GM21576 (cell line): ENCODE measurements around the gene UNC5C.

Experiments
- ATAC-seq: cut with Tn5 transposase; IDR thresholded peaks from one replicate; pipeline ENCODE4 v1.9.1; 2021; ENCODE audit warnings: mild to moderate bottlenecking, moderate library complexity; ENCODE audit not compliant: unreplicated experiment

UNC5C gene

GRCh38 chr4:95231681-95232080, 317.1 kb downstream of the UNC5C start:
- no peak for ATAC-seq

- ATAC-seq, result no peak
Observed at GRCh38 chr4:95225849-95226248, 322.9 kb downstream of the UNC5C start.

- ATAC-seq, result no peak
Observed at GRCh38 chr4:95224402-95224801, 324.4 kb downstream of the UNC5C start.

DNA sequence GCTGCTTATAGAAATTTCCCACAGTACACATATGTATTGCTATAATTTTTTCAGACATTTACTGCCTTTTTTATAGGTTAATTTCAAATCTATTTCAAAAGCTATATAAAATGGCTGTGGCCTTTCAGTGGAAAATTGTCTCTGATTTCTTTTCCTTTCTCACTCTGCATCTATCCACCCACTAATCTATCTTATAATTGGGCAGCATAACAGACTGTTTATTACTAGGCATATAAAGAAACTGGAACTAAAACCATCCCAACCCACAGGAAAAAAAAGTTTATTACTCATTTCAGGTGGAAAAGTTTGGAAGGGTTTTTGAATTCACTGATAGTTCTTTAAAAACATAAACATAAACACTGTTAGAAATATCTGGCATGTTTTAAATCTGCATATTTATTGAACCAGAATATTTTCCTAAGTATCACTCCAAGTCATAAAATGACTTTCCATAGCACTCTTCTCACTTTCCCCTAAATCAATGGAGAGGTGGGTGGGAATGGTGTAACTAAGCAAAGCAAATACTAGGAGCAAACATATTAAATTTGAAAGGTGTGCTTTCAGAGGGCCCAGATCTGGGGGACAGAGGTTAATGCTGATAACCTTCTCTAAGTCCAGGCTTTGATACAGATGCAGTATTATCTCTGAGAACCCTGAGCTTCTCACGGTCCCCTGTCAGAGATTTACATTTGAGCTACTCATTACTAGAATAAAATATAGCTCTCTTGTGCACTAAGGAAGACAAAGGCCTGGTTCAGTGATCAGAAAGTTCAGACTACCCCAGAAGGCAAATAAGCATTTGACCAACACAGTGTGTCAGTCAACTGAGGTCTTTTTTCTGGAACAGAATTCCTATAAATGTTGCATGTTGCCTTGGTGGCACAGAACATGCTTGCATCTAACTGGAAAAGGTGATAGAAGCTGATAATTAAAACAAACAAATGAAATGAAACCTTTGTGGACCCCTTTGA, 328.3 kb downstream of the UNC5C start:
- ATAC-seq, result no peak

DNA sequence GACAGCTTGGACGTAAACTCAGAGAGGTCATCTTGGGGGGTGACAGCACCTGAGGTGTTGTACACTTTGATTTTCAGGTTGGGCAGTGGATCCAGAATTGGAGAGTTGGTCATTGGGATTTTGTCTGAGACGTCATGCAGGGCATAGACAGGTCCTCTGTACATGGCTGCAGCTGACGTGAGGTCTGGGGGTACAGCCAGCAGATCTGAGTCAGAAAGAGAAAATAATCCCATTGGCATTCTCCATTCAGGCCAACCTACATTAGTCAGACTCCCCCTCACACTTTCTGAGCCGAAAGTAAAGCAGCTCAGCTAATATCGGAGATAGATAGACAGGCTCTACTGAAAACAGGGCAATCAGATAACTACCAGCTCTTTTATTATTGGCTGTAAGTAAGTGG, 329.7 kb downstream of the UNC5C start:
- no peak for ATAC-seq

- no peak for ATAC-seq
Observed at GRCh38 chr4:95217197-95217596, 331.6 kb downstream of the UNC5C start.

- no peak for ATAC-seq
Observed at GRCh38 chr4:95216636-95217035, 332.1 kb downstream of the UNC5C start.

- no peak for ATAC-seq
Observed at GRCh38 chr4:95215991-95216605, 332.7 kb downstream of the UNC5C start.

GRCh38 chr4:95215043-95215442, 333.7 kb downstream of the UNC5C start:
- ATAC-seq, result no peak

GRCh38 chr4:95214408-95214807, 334.4 kb downstream of the UNC5C start:
- no peak for ATAC-seq

GRCh38 chr4:95213366-95213765, 335.4 kb downstream of the UNC5C start:
- no peak for ATAC-seq

GRCh38 chr4:95212692-95213091, 336.1 kb downstream of the UNC5C start:
- no peak for ATAC-seq

DNA sequence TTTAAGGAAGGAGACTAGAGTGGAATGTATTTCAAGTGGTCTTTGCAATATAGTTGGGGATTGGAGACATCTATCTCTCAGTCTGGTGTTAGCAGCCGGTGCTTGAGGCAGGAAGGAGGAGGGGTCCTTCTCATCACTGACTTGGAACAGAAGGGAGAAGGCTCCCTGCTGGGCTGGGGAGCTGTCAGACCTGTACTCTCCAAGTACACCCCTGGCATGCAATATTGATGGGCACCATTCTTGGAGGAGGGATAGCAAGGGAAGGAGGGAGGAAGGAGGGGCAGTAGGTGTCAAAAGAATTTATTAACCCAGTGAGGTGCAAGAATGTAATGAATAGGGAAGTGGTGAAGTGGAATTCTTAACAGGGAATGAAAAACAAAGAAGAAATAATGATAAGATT, 338.8 kb downstream of the UNC5C start:
- ATAC-seq, result no peak

DNA sequence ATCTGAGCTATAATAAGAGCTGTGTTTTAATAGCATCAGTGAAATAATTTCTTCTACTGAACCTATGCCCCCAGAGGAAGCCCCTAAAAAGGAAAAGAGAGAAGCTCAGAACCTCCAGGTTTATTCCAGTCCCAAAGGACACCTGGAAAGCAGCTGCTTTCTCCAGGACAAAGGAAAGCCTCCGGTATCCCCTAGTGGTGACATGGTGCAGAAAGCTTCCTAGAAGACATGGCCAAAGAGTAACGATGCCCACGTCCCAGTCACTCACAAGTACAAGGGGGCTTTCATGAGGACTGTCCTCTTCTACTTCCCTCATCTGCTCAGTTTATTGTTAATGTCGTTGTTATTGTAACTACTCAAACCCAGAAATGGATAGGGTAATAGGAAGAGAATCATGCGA, 343.9 kb downstream of the UNC5C start:
- no peak for ATAC-seq

GRCh38 chr4:95204267-95204844, 344.4 kb downstream of the UNC5C start:
- ATAC-seq, result no peak

DNA sequence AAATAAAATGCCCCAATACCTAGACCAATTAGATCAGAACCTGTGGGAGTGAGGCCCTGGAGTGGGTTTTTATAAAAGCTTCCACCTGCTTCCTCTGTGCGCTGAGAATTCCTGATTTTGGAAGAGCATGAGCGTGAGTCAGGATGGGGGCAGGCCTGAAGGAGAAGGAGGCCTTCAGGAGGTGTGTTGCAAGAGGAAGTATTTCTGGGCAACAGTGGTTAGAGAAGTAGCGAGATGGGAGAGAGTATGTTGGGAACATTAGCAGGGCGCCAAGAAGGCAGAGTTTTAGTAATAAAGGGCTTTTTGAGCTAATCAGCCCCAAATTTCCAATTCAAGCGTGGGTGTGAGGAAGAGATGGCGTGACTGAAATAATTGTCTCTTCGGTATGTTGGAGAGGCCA, 349.8 kb downstream of the UNC5C start:
- ATAC-seq, result no peak

DNA sequence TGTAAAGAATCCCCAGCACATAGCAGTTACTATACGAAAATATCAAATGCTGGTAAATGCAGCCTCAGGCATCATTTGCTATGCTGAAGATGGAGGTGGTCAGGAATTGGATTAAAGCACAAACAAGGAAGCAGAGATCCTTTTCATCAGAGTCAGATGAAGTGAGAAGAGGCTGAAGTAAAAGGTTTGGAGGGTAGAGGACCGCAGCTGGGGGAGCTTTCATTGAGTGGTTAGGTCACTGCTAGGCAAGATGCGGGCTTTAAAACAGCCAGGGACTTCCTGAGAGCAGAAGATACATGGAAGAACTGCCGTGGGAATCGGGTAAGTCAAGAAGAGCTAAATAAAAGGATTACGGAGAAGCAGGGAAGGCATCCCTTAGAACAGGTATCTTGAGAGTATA, 351.4 kb downstream of the UNC5C start:
- ATAC-seq, result no peak

DNA sequence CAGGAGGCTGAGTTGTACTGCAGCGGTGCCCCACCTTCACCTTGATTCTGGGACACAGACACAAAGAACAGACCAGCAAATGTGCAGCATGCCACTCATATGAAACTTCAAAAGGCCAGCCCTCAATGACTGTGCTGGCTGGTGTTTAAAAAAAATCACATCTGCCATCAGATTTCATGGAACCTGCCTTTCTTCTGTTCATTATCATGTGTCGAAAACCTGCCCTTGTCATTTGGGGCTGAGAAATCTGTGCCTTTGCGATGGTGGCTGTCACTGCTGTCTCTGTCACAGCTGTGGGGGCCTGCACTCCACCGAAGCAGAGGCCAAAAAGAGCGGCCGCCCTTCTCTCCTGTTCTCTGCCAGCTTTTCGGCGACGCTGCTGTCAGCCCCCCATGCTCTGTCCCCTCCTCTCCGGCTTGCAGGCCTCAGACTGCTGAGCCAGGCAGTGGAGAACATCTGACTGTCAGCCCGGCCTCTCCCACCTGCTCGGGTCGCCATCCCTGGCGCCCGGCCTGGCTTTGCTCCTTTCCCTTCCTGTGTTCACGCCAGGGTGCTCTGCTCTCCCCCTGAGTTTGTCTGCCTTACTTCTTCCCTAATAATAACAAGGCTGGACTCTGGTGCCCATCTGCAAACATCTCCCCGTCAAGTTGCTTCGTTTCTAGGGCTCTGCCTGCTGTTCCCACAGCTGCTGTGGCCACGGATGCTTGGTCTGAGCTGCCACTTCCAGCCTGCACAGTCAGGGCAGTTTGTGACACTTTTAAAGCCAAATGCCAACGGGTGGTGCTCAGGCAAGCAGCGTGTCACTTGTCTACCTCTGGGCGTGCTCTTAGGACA, 355.2 kb downstream of the UNC5C start:
- no peak for ATAC-seq

GRCh38 chr4:95191537-95191936, 357.2 kb downstream of the UNC5C start:
- no peak for ATAC-seq

GRCh38 chr4:95190751-95191436, 357.9 kb downstream of the UNC5C start:
- ATAC-seq, result no peak
